Measurements from ENCODE around the gene COL20A1.

The COL20A1 gene

DNA sequence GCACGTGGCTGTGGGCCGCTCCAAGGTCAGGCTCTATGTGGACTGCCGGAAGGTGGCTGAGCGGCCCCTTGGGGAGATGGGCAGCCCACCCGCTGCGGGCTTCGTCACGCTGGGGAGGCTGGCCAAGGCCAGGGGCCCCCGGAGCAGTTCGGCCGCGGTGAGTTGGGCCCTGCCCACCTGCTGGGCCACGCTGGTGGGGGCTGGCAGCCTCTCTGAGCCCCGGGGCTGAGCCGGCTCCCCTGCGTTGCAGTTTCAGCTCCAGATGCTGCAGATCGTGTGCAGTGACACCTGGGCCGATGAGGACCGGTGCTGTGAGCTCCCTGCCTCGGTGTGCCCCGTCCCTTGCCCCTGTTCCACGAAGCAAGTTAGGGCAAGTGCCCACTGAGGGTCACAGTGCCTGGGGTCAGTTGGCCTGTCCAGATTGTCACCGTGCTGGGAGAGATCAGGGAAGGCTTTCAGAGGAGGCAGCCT, 27.1 kb downstream of the COL20A1 start:
- DNase-seq (ENCODE audit: low spot score), result no peak

GRCh38 chr20:63320616-63321147, 27.7 kb downstream of the COL20A1 start:
- no peak for DNase-seq (ENCODE audit: low spot score)

- no peak for DNase-seq (ENCODE audit: low spot score)
Observed at GRCh38 chr20:63321148-63321831, 28.3 kb downstream of the COL20A1 start.

DNA sequence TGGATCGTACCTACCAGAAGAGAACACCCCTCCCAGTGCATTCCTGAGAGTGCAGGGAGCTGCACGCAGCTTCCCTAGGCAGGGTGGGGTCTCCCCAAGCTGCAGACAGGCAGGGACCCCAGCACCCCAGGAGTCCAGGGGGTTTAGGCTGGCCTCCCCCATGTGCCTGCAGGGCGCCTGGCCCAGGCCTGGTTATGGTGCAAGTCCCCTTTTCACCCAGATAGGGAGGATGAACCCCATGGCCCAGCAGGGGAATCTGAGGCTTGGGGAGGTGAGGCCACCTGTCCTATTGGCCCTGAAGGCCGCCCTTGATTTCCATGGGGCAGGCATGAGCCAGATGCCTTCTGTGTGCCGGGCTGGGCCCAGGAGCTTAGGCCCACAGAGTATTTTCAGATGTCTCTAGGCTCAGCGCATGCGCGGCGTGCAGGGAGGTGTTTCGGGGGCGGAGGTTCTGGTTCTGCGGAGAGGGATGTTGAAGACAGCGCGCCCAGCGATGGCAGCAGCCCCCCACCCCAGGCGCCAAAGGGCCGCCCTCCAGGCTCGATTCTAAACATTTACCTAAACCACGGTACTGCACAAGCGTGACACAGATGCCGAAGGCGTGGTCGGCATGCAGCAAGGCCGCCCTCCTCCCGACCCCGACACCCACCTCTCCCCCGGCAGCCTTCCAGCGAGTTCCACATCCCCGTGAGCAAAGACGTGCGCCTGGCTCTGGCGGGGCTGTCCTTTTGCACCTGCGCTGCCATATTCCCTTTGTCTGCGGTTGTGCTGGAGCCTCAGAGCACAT, 29.4 kb downstream of the COL20A1 start:
- DNase-seq (ENCODE audit: low spot score), result no peak

GRCh38 chr20:63322933-63323273, 29.9 kb downstream of the COL20A1 start:
- DNase-seq (ENCODE audit: low spot score), result no peak

GRCh38 chr20:63323357-63323981, 30.5 kb downstream of the COL20A1 start:
- DNase-seq (ENCODE audit: low spot score), result no peak

DNA sequence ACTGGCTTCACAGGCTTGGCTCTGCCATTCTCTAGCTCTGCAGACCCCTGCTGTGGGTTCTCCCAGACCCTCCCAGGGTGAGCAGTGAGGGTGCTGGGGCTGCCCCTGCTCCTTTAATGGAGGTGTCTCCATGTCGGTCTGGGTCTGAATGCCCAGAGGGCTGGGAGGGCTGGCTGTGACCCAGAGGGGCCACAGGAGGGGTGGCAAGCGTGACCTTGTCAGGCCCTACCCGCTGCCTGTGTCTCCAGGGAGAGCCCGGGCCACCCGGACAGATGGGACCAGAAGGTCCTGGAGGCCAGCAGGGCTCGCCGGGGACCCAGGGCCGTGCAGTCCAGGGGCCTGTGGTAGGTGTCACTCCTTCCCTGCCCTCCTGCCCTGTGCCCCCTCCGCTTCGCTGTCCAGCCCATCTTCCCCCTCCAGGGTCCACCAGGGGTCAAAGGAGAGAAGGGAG, 32.1 kb downstream of the COL20A1 start:
- no peak for DNase-seq (ENCODE audit: low spot score)

- DNase-seq (ENCODE audit: low spot score), result no peak
Observed at GRCh38 chr20:63325554-63326313, 32.7 kb downstream of the COL20A1 start.

GRCh38 chr20:63326314-63327230, 33.6 kb downstream of the COL20A1 start:
- DNase-seq (ENCODE audit: low spot score), result no peak

DNA sequence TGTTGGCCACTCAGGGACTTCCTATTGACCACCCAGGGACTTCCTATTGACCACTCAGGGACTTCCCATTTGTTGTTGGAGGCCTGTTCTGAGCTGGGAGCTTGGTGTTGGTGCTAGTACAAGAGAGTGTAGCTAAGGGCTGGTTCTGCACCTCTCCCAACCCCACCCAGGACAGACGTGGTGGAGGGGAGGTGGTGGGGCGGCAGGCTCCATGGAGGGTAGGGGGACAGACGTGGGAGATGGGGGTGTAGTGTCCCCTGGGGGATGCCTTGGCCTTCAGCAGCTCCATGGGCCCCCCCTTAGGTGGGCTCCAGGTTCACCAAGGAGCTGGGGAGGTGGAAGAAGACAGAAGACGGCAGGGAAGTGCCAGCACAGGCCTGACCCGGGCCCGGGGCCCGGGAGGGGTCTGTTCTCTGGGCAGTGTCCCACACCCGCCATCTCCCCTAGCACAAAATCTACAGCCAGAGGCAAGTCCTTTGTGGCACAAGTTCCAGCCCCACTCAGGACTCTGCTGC, 34.3 kb downstream of the COL20A1 start:
- no peak for DNase-seq (ENCODE audit: low spot score)

GRCh38 chr20:63328026-63328700, 35.2 kb downstream of the COL20A1 start:
- peak; percentile 53 for DNase-seq (ENCODE audit: low spot score)

- no peak for DNase-seq (ENCODE audit: low spot score)
Observed at GRCh38 chr20:63328718-63329275, 35.8 kb downstream of the COL20A1 start.

GRCh38 chr20:63329331-63330083, 36.5 kb downstream of the COL20A1 start:
- no peak for DNase-seq (ENCODE audit: low spot score)

DNA sequence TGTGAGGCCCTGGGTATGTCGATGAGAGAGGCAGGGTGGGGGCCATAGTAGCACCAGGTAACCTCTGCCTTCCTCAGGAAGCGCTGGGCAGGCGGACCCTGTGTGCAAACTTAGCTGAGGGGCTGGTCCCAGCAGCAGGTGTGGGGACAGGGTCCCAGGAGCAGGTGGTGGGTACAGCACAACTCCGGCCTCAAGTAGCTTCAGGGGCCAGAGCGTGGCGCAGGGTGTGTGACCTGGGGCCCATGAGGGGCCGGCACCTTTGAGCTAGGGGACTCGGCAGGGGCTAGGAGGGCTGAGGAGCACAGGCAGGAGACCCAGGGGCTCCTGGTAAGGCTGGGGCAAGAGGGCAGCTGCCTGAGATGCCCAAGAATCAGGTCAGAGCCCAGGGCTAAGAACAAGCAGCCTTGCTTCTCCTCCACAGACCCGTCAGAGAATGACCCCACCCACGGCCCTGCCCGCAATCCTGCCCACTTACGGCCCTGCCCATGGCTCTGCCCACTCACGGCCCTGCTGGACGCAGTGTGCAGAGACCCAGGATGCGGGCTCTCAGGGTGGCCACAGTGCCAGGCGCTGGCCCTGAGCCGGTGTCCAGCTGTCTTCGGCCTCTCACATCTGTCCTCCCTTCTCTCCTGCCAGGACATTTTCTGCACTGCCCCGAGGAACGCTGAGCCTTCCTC, 37.2 kb downstream of the COL20A1 start:
- no peak for DNase-seq (ENCODE audit: low spot score)

DNA sequence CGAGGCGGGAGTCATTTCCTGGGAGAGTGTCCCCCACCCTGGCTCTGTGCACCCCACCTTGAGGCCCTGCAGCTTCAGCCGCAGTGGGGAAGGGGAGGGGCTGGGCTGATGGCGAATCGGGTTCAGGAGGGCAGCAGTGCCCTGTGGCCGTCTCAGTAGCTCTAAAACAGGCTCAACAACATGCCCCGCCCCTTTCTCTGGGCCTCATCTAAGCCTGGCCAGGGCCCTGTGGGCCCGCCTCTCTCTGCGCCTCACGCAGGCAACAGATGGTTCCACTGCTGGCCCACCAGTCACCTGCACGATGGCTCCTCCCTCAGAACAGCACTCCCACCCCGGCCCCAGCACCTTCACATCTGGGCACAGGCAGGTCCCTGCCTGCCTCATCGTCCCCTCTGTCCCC, 38.0 kb downstream of the COL20A1 start:
- peak; percentile 66 for DNase-seq (ENCODE audit: low spot score)

- no peak for DNase-seq (ENCODE audit: low spot score)
Observed at GRCh38 chr20:63331741-63332400, 38.9 kb downstream of the COL20A1 start.

DNA sequence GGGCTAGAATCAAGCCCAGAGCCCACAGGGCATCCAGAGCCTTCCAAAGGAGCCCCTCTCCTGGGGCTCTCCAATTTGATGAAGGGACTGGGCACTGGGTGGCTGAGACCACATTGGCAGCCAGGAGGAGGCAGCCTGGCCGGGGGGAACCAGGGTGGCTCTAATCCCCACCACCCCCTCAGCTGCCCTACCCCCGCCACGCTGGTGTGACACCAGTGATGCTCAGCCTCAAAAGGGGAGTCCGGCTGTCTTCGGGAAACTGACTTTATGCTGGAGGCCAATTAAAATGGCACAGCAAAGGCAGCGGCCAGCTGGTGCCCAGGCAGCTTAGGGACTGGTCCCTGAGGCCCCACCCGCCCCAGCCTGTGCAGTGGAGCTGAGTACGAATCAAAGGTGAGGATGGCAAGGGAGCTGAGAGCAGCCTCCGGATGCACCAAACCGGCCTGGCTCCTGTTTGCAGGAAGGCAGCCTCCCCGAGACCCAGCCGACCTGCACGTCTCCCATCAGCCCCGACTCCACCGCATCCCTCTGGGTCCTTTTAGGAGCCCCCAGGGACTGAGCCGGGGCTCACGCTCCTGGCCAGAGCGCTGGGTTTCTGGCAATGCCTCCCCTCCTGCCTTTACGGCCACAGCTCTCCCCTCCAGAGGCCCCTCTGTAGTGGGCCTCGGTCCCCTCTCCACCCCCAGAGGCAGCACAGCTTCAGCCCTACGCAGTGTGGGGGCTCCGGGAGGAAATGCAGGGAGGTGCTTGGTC, 39.7 kb downstream of the COL20A1 start:
- DNase-seq (ENCODE audit: low spot score), result no peak

Measured in iPS-NIHi11 (cell line).